Activated effector memory CD4-positive, alpha-beta T cell treated with Interleukin-2 at 50 U/mL for 16 hours (primary cell): ENCODE measurements around the gene RAP2B.
"Not testable (repeated sequence)": the region's sequence is repeated elsewhere in the genome, so short reads cannot be mapped to it uniquely, and the experiment has no call there.

ENCODE experiments used
- DNase-seq: peaks from one replicate; pipeline ENCODE4 v3.0.0-alpha.2; 2020

RAP2B gene

DNA sequence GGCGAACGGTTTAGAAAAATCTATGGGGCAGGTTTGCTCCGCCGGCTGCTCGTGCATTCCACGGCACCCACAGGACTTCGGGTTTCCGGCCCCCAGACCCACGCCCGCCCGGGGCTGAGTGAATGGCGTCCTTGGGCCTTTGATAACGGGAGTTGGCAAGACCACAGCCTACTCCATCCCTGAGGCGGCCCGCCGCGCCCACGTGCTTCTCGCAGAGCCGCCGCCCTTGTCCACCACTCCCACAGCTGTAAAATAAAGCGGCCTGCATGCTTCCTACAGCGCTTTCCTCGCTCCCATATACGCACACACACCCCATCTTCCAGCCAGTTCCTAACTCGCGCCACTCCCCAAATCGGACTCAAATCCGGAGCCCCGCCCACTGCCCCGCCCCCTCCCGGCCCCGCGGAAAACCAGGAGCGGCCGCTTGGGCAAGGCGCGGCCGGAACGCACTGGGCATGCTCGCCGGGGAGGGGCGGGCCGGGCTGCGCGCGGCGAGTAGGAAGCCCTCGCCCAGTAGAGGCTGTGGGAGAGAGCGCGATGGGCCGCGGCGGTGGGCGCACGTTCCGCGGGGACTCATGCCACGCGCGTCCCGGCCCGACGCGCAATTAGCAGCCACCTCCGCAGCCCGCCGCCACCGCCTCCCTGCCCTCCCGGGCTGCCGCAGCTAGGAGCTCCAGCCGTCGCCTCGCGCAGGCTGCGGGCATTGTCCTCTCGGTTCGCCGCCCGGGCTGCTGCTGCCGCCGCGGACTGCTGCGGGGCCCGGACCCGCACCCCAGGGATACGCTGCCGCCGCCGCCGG lies at the start of gene RAP2B:
TSS of gene RAP2B (plus strand) at position 513 of the 799 bp plus-strand sequence. CDS start 468 bp downstream, outside the sequence.
- peak; percentile 94 for DNase-seq

DNA sequence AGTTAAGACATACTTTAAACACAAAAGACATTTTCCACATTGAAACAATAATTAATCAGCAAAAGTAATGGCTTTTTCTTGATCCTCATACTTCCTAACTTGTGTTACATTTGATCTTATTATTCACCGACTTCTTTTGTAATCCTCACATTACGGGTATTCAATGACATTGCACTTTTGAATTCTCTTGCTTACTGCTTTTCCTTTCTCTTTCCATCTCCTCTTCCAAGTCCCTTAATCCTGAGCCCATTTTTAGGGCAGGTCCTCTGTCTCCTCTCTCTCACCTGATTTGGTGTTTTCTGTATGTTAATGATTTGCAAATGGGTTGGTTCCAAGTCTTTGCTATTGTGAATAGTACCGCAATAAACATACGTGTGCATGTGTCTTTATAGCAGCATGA lies 48.5 kb upstream of the RAP2B start:
- DNase-seq = no peak

DNA sequence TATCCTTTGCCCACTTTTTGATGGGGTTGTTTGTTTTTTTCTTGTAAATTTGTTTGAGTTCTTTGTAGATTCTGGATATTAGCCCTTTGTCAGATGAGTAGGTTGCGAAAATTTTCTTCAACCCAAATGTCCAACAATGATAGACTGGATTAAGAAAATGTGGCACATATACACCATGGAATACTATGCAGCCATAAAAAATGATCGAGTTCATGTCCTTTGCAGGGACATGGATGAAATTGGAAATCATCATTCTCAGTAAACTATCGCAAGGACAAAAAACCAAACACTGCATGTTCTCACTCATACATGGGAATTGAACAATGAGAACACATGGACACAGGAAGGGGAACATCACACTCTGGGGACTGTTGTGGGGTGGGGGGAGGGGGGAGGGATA lies 47.8 kb upstream of the RAP2B start:
- DNase-seq = not testable (repeated sequence)

DNA sequence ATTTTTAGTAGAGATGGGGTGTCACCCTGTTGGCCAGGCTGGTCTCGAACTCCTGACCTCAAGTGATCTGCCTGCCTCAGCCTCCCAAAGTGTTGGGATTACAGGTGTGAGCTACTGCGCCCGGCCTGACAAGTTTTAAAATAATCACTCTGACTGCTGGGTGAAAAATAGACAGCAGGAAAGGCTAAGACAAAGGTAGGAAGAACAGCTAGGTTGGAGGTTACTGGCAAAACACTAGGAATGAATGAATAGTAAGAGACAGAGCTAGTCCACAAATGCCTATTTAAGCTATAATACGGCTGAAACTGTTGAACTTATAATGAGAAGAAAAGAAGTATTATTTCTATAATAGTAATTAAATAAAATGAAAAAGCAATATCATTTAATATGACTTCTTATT lies 46.7 kb upstream of the RAP2B start:
- DNase-seq = no peak

DNA sequence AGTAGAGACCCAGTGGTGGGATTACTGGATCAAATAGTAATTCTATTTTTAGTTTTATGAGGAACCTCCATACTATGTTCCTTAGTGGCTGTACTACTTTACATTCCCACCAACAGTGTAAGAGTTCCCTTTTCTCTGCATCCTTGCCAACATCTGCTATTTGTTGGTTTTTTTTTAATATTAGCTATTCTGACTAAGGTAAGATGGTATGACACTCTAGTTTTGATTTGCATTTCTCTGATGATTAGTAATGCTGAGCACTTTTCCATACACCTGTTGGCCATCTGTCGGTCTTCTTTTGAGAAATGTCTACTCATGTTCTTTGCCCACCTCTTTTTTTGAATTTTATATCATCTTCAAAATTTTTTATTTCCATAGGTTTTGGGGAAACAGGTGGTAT lies 34.2 kb upstream of the RAP2B start:
- DNase-seq = no peak

DNA sequence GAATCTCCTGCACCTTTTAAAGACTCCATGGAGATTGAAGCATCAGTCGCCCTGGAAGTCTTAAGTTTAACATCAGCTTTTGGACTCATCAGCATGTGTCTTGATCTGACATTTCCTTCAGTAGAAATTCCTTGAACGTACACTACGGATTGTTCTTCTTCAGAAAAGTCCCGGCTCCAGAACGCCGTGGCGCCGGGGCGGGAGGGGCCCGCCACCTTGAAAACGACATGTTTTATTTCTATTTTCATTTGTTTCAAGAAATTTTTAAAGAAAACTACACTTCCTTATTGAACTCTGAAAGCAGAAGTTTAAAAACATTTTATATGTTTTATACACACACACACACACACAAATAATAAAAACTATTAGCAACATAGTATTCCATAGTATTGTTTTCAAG lies 32.6 kb upstream of the RAP2B start:
- no peak for DNase-seq

DNA sequence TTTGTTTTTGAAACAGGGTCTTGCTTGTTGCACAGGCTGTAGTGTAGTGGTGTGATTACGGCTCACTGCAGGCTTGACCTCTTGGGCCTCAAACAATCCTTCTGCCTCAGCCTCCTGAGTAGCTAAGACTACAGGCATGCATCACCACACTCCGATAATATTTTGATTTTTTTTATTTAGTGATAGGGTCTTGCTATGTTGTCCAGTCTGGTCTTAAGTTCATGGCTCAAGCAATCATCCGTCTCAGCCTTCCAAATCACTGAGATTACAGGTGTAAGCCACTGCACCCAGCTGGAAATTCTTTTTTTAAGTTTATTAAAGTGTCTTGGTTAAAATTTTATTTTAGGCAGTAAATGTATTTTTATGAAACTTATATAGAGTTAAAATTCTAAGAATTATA lies 32.2 kb upstream of the RAP2B start:
- DNase-seq = no peak

DNA sequence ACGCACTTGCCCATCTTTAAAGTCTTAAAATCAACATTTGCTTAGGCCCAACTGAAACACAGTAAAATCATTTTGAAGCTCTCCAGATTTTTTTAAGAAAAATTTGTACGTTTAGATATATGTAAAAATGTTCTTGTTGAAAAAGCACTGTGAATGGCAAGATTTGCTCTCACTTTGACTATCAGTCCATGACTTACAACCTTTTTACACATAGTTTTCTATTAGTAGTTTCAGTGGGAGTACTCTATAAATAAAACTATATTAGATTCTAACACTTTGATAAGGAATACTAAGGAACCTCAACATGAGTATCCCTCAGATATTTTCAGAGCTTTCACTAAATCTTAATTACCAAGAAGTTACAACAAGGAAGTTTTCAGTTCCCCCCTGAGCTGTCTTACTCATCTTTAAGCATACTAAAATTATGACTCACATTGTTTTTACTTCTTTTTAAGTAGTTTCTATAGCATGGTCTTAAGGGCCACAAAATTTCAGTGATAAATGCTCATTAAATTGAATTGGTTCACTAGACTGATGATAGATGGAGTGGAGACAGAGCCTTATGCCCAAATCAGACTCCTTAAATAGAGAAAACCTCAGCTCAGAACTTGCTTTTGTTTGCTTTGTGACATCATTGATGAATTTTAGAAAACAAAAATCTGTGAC lies 31.6 kb upstream of the RAP2B start:
- no peak for DNase-seq

DNA sequence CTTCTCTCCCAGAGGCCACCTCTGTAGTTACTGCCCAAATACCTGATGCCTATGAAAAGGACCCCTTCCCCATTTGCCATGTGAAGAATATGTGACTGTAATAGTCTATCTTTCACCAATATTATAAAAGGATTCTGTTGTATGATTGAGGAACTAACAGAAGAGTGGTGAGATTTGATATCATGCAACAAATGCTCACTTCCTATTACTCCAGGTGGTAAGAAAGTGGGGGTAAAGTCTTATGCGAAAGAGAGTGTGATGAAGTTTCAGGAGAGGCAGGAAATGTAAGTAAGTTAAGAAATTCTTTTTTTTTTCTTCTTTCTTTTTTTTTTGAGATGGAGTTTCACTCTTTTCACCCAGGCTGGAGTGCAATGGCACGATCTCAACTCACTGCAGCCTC lies 24.4 kb upstream of the RAP2B start:
- no peak for DNase-seq

DNA sequence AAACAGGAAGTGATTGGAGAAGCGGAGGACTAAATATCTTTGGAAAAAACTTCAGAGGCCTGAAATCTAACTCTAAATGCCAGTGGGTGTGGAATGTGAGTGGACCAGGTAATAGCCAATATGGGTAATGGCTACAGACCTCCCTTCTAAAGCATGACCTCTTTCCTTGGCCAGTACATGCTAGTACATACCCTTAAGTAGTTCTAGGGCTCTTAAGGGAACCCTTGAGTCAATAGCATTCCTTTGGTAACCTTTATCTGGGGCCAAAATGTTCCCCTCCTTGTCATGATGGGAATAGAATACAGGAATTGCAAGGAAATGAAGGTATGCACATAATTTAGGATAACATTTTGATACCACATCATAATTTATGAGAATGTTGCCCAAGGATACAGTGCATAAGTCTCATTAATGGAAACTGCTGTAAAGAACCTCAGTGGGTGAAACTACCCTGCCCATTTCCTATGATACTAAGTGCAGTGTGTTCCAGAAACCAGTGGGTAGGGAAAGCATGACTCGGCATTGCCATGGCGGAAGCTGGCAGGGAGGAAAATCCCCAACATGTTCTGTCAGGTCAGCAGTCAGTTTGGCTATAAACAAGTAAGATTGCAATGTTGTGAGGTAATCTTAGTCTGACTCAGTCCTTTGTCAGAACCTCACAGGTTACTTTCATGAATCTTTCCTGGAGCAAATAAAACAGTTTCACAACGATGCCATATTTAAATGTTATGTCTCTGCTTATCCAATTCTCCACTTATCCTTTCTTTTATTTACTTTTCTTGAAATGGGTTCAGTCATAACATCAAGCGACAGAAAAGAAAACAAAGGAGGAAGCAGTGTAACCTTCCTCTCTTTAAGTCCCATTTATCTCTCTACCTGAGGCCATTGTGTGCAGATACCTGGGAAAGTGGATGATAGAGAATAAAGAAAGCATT lies 23.5 kb upstream of the RAP2B start:
- DNase-seq = no peak

DNA sequence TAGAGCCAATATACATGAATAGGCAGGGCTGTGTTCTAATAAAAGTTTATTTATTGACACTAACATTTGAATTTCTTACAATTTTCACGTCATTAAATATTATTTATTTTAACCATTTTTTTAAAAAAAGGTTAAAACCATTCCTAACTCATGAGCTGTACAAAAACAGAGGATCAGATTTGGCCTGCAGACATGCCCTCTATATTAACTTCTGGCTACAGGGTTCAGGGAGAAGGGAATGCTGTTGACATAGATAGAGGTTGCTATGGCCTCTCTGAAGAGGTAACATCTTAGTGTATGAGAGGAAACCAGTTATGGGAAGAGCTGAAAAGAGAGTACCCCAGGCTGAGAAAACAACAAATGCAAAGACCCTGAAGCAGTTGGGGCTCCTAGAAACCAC lies 19.1 kb upstream of the RAP2B start:
- no peak for DNase-seq

DNA sequence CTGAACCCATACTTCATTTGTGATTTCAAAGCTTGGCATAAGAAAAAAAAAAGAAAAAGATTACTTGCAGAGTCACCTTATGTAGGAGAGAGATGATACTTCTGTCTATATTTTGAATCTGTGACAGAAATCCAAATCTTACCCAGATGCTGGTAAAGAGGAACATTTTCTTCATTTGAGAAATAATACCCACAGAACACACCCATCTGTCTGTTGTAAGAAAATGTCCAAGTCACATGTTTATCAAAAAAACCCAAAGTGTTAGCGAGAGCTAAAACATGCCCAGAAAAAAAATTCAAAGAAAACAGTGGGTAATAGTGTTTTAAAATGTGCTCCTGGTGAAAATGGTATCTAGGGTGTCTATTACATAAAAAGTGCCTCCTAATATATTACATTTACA lies 18.0 kb upstream of the RAP2B start:
- DNase-seq = no peak

DNA sequence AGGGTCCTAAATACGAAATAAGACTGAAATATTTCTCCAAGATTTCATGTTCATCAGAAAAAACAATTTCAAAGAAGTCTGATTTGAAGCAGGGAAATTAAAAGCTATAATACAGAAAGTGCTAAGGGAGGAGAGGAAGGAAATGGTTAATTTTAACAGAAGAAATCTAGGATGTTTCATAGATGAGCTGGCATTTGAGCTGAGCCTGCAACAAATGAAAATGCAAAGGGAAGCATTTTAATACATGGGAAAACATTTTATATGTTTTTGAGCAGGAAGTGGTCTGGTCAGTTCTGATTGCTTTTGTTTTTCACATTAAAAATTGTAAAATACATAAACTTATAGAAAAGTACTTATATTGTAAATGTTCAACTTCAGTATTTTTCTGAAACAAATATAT lies 17.2 kb upstream of the RAP2B start:
- no peak for DNase-seq

DNA sequence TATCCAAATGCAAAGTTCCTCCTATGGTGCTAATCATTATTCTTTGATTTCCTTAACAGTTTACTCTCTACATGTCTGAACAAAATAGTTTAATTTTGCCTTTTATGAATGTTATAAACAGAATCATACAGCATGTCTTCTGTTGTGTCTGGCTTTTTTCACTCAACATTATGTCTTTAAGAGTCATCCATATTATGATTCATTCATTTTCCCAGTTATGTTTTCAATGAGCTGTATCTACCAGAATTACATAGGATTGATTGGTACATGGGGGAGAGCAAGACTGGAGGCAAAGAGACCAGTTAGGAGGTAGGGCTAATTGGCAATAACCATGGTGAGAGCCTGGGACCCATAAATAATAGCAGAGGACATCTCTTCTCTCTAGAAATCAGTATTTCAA lies 16.6 kb upstream of the RAP2B start:
- DNase-seq = no peak

DNA sequence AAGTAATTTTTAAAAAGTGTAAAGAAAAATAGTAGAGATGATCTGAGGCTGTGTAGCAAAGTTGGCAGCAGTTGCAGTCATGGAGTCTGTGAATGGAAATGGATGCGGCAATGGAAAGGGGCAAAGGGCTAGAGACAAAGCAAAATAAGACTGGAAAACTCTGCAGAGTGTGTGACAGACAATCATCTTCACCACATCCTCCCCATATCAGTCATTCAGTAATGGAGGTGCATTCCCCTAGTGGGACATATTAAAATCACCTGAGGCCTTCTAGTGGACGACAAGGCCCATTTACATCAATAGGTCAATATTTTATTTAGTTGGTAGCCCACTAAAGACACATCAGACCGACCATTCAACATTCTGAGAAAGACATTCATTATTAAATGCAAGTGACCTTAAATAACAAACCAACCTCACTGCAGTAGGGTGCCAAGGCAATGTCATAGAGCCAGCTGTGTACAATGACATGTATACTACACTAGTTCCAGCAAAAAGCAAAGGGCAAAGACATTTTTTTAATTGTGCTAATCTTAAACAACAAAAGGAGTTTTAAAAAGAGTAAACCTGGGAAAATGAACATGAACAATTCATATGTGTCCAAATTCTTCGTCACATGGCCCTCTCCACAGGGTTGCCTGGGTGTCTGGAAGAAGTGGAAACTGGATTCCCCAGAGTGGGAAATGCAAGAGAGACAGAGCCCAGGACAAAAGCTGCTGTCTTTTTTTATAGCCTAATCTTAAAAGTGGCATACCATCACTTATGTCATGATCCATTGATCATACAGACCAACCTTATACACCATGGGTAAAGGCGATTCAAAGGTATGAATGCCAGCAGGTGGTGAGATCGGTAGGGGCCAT lies 15.6 kb upstream of the RAP2B start:
- no peak for DNase-seq

DNA sequence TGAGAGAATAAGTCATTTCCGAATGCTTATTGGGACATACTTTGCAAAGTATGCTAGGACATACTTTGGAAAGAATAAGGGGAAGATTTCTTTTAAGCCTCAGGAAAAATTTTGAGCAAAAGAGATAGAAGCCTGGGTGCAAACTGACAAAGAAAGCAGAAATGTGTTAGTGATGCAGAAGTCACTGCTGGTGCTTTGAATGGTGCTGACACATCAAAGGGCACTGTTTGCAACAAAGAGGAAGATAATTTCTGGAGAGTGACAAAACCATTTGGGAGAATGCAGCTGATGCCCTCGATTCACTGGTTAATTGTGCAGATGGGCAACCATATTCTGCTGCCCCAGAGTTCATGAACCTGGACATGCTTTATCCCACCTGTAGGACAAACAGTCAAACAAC lies 11.0 kb upstream of the RAP2B start:
- DNase-seq = no peak

DNA sequence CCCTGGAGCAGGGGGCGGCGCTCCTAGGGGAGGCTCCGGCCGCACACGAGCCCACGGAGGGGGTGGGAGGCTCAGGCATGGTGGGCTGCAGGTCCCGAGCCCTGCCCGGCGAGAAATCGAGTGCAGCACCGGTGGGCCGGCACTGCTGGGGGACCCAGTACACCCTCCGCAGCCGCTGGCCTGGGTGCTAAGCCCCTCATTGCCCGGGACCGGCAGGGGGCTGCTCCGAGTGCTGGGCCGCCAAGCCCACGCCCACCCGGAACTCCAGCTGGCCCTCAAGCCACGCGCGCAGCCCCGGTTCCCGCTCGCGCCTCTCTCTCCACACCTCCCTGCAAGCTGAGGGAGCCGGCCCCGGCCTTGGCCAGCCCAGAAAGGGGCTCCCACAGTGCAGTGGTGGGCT lies 6.2 kb upstream of the RAP2B start:
- DNase-seq = not testable (repeated sequence)

DNA sequence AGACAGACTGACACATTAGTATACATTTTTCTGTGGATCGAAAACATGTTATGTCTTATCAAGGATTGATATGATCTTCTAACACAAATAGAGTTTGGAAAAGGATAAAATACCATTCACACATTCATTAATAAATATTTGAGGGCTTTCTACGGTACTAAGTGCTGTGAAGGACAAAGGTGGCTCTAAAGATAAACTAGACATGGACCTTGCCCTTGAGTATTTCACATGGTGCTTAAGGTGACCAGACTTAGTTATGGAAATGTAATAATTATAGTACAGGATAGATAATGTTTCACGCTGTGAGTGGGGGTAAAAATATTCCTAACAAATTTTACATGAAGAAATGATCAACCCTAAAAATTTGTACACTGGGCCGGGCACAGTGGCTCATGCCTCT lies 3.8 kb upstream of the RAP2B start:
- no peak for DNase-seq

DNA sequence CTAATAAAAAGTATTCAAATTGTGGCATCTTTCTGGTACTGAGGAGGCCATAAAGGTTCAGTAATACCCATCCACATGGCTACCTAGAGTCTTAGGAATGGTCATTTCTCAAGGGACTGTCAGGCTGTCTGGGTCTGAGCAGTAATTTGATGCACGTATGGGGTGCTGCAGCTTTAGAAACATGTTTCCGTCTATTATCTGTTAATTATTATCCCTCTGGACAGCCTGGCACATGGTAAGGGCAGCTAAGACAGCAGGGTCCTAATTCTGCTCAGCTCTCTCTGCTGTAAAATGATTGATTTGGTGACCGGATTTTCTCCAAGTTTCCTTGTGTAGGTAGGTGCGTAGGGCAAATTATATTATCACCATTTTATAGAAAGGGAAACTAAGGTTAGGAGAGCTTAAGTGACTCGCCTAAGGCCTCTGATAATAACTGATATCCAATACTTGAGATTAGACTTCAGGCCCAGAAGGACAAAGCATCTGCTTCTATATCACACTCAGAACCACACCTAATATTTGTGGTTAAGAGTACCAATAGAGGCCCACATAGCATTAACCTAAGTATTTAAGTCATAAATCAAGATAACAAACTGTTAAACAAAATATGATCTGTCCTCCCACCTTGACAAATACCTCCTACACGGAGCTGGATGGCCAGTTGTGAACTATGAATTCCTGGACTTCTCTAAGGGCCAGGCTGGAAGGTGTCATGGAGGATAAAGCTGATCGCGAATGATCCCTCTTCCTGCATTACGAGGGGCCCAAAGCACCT lies 2.9 kb upstream of the RAP2B start:
- DNase-seq = no peak

DNA sequence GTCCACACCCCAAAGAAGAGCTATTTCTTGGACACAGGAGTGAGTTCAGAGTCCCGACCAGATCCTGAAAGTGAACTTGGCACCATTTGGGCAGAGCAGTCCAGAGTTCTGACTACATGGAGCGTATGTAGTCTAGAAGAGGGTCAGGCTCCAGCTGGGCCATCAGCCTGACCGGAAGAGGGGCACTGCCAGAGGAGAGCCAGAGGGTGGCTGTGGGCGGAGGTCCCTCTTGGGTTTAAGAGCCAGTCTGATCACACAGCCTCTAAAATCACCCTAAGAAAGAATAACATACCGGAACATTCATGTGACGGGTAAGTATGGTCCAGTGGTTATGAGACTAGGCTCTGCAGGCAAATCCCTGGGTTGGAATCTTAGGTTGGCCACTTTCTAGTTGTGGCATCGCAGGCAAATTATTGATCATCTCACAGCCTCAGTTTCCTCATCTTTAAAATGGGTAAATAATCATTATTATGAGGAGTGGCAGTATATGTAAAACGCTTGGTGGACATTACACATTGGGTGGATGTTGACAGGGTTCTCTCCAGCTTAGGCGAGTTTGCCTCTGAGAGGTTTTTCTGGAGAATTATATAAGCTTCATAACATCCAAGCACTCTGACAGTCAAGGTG lies 2.1 kb upstream of the RAP2B start:
- DNase-seq = no peak

DNA sequence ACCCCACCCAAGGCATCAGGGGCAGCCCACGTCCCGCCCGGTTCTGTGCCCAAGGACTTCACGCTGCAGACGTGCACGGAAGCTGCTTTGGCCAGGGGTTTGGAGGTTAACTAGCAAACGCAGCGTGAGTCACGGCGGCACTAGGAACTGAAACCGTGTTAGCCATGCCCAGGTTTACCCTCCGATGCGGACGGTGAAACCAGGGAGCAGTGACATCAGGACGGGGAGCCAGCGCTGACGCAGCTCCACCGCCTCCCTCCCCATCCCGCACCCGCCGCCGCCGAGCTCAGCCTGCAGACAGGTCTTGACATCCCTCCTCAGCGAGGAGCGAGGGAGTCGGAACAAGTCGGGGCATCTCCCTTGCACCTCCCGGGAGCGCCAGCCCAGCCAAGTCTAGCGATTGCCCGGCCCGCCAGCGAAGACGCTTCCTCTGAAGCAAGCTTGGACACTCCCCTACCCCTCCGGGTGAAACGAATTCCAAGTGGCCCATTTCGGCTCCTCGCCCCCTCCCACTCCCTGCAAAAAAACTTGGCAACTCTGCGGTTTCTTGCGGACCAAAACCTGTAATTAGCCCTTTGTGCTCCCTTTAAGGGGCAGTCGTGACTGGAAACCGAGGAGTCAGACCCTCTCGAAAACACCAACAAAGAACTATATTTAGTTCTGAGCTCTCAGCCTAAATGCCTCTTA lies 1.4 kb upstream of the RAP2B start:
- peak; percentile 67 for DNase-seq
